Renal cortex interstitium (tissue), 11 donors: ENCODE results near the gene CPNE4. TPM values are rescaled to one million over a fixed set of nuclear protein-coding genes. Genes with fewer than 3 reads are reported as not detected.

Experiments
- DNase-seq, 11 donors: peaks; one replicate each; pipeline ENCODE4 v3.0.0-alpha.2; 2013; ENCODE audit warnings: low read depth in 9 of 11, low spot score in 4 of 11; ENCODE audit errors: extremely low read depth in 1 of 11
- polyA plus RNA-seq, 3 donors: library from polyadenylated mRNA; unstranded; fragments of 120-200 nt; gene quantifications; one replicate each; pipeline ENCODE4 v1.2.1, GENCODE V29; 2013; ENCODE audit not compliant: insufficient read length in 3 of 3

CPNE4 gene
- polyA plus RNA-seq, 3 donors, result 0.29 to 0.50 (median 0.47) TPM

DNA sequence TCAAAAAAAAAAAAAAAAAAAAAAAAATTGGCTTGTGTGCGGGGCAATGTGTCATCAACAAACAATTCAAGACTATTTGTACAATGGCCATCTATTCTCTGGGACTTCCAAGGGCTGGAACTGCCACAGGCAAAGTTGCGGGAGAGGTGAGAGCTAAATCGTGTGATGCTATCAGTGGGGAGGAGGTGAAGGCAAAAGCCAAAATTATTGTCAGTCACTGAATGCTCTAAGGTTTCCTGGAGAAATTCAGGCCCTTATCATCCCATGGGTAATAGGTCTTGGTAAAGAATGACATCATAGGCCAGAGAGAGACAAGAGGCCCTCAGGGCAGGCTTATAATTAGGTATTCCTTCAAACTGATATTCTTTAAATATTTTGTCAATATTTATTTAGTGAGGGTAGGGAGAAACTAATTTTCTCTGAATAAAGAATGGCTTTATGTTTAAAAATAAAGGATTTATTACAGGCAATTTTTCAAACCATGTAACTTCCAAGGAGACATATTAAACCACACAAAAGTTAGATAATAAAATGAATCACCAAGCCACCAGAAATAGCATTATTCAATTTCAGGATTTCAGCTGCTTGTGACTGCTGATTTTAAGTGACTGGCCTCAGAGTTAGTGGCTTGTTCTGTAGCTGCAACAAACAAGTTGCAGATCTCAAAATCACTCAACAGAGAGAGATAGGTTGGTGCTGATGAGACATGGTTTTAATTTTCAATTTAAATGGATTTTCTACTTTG lies 305.7 kb downstream of the CPNE4 start:
- DNase-seq, result no peak

DNA sequence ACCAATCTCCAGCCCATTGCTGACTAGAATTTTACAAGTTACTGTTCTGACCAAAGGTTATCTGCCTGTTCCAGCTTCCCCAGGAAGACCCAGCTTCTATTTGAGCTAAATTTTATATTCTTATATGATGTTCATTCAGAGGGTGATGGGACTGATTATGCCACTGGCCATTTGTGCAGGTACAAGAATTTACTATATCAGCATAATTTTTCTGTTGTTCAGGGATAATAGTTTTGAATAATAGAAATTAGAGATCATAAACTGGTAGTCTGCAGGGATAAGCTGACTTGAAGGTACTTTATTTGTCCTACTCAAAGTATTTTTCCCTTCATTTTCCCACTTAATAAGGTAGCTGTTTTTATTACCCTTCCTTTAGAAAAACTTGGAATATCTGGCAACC lies 309.4 kb downstream of the CPNE4 start:
- no peak for DNase-seq

DNA sequence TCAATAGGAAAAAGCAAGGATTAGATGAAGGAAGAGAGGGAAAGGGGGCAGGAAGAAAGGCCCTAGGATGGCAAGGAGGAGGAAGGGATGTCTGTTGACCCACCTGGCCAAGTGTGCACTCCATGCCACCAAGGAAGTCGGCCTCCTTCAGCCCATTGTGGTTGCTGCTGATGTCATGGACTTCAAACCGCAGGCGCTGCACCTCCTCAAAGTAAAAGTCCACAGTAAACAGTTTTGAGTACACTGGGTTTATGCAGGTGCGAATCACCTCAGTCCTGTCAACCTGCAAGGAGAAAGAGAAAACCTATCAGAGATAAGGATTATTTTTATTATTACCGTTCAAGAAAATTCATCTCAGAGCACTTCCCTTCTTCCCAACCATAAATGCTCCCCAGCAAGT lies 311.5 kb downstream of the CPNE4 start:
- DNase-seq, result no peak

DNA sequence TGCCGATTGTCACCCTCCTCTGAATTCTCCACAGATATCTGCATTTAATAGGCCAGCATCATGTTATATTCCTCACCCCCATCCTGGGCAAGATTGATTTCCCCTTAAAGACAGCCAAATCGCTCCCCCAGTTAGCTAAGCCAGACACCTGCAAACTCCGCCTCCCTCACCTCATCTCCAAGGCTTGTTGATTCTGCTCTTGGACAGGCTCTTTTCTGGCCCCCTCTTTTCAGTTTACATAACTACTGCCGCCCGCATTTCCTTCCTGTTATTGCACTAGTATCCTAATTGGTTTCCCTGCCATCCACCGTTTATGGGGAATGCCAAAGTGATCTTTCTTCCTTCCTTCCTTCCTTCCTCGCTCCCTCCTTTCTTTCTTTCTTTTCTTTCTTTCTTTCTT lies 317.3 kb downstream of the CPNE4 start:
- no peak for DNase-seq

- DNase-seq, result no peak
These were observed 317.9 kb downstream of the CPNE4 start for GRCh38 chr3:131716943-131717342.

DNA sequence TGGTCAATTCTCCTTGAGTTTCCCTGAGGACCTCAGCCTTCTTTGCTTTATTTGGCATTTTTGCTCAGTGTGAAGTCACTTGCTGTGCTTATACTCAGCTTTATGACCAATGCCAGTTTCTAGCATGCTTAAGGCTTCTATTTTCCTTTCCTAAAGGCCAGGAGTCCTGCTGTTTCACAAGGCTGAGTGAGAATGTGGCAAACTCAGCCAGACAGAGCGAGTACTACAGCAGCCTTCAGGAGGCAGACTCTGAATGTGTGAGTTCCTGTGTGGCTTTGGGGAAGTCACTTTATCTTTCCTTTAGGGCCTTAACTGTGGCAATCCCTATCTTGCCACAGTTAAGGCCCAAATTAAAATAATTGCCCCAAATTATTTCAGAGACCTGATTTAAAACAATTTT lies 318.8 kb downstream of the CPNE4 start:
- DNase-seq, result no peak

- DNase-seq, result no peak
These were observed 320.1 kb downstream of the CPNE4 start for GRCh38 chr3:131714585-131715220.

DNA sequence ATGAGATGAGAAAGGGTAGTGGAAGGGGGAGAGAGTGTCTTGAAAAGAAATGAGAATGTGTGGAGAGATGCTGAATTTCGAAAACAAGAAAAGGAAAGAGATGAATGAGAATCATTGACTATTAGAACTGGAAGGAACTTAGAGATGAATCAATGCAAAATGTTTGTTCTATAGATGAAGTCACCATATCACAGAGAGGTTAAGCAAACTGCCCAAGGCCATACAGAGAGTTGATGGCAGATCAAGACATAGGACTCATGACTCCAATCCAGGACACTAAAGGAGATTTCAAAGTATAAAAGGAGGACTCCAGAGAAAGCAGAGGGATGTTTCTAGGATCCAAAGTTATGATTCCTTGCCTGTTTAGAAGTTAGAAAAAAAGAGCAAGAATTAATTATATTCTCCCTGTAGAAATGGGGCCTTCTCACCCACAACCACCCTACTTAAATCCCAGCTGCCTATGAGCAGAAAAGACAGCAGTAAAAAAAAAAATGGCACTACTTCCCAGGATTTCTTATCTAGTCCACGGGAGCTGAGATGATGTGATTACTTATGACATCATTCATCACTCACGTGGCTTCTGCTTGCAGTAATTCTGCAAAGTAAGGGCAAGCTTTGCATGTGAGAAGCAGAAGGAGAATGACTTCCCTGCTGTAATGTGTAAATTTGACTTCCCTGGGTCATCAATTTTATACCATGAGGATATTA lies 321.2 kb downstream of the CPNE4 start:
- no peak for DNase-seq

DNA sequence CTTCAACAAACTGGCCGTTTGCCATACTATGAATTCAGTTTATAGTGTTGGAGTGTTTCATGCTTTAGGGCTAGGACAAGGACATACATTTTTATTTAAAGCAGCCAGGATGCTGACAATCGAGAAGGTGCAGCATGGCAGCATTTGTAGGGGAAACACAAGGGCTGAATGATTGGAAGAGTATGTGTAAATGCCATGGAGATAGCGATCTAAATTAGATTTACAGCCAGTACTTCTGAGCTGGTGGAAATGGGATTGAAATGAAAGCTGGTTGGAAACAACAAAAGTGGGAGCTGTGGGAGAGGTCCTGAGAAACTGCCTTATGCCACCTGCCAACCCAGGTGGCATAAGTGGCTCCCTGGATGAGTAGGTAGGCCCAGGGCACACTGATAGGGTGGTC lies 322.2 kb downstream of the CPNE4 start:
- no peak for DNase-seq

GRCh38 chr3:131711114-131711768 lies 323.6 kb downstream of the CPNE4 start:
- peak in 2 of 11 donors; percentile 5 to 11 for DNase-seq

GRCh38 chr3:131708241-131708640 lies 326.6 kb downstream of the CPNE4 start:
- DNase-seq, result no peak

DNA sequence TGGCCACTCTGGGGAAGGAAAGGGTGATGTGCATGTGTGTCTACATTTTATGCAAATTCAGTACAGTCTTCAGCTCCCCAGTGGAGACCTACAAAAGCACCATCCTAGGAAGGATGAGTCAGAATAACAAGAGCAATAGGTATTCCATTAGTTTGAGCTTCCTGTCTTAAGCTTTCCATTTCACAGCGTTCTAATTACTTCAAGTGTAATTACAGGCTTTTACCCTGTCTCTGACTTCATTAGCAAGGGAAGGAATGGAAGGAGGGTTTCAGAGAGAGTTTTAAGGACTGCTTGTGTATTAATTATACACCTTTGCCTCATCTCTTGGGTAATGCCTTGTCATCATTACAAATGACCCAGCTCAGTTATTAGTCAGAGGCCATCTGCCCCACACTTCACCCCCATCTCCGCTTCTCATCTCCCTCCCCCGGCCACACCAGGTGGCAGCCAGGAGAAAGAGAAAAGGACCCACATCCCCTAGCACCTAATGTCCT lies 329.2 kb downstream of the CPNE4 start:
- no peak for DNase-seq

- no peak for DNase-seq
These were observed 329.7 kb downstream of the CPNE4 start for GRCh38 chr3:131705099-131705498.

DNA sequence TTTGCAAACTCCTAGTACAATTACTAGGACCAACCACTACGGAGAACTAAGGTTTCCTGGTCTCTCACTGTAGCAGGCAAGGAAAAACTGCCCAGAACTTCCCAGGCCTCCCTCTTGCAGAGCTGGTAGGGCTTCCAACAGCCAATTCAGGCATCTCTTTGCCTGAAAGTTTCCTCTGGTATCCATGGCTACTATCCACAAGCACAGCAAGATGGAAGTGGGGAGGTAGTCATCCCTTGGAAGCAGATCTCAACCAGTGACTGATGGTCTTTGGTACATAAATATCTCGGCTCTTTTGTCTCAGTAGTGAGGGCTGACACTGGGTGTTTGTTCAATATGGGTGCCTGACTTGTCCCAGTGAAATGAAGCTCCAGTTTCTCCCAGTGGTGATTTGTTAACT lies 330.7 kb downstream of the CPNE4 start:
- no peak for DNase-seq

DNA sequence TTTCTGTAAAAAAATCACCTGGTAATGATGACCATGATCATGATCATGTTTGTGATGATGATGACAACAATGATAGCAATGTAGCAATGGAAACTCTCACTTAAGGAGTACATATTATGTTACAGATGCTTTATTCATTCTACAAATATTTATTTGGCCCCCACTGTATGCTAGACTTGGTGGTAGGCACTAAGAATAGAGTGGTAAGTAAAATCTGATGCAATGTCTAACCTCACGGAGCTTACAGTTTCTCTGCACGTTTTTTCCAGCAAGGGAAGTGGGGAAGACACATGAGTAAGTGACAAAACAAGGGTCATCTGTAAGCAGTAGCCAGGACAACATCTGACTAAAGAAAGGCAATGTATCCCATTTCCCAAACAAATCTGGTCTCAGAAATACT lies 332.7 kb downstream of the CPNE4 start:
- no peak for DNase-seq

GRCh38 chr3:131701153-131701770 lies 333.6 kb downstream of the CPNE4 start:
- no peak for DNase-seq

GRCh38 chr3:131699001-131699400 lies 335.8 kb downstream of the CPNE4 start:
- DNase-seq, result no peak

DNA sequence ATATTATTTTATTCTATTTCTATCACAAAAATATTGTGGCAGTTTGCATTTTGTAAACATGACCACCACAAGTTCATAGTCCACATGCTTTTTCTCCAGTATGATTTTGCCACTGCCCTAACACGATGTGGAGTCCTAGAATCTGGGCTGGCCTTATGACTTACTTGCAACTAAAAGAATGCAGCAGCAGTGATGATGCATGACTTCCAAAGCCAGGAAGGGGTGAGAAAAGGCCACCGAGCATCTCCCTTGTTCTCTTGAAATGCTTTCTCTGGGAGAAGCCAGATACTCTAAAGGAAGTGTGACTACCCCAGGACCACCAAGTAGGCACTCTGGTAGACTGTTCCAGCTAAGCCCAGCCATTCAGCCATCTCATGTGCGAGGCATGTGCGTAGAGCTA lies 340.4 kb downstream of the CPNE4 start:
- no peak for DNase-seq

DNA sequence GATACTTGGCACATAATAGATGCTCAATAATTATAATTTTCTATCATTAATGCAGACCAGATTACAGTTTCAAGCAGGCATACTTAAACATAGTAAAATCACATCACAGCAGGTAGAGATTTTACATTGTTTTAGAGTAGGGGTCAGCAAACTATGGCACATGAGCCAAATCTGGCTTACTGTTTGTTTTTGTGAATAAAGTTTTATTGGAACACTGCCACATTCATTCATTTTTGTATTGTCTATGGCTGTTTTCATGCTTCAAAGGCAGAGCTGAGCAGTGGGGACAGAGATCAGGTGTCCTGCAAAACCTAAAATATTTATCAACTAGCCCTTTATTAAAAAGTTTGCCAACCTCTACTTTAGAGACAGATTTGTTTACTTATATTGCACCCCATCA lies 342.5 kb downstream of the CPNE4 start:
- DNase-seq, result no peak
